Right lobe of liver (tissue), 6 donors: ENCODE data around the gene THBS1. TPM values are rescaled to one million over a fixed set of nuclear protein-coding genes. Genes with fewer than 3 reads are reported as not detected.

Source experiments
- ATAC-seq, 4 donors: fragments of 200-7000 bp; cut with Tn5 transposase; one replicate each; pipeline ENCODE4 v1.9.1; 2020; ENCODE audit warnings: mild to moderate bottlenecking in 4 of 4, moderate library complexity in 4 of 4
- DNase-seq, 3 donors: peaks; one replicate each; pipeline ENCODE4 v3.0.0-alpha.2; 2020
- H3K27ac ChIP-seq, 3 donors: fragments of 200-600 bp; one replicate each; pipeline ENCODE4 v1.8.0; 2022
- H3K27me3 ChIP-seq, 2 donors: fragments of 200-600 bp; one replicate each; pipeline ENCODE4 v1.8.0; 2022
- H3K36me3 ChIP-seq, 4 donors: fragments of 200-600 bp; sonication (generic) in 1 of 4; one replicate each; pipeline versions ENCODE4 v1.5.1 to v1.8.0; 2017 to 2022; ENCODE audit warnings: control low read depth in 1 of 4
- H3K4me1 ChIP-seq, 4 donors: fragments of 200-600 bp; sonication (generic) in 1 of 4; one replicate each; pipeline versions ENCODE4 v1.5.1 to v1.8.0; 2017 to 2022; ENCODE audit warnings: control low read depth in 1 of 4
- H3K4me3 ChIP-seq, 3 donors: fragments of 200-600 bp; one replicate each; pipeline ENCODE4 v1.8.0; 2022
- H3K9me3 ChIP-seq, 4 donors: fragments of 200-600 bp; sonication (generic) in 1 of 4; one replicate each; pipeline versions ENCODE4 v1.5.1 to v1.8.0; 2017 to 2022; ENCODE audit warnings: control low read depth in 1 of 4
- POLR2A ChIP-seq: fragments of 450-650 bp; IDR thresholded peaks from one replicate; pipeline ENCODE4 v1.6.1; 2017; ENCODE audit warnings: antibody characterized with exemption, mild to moderate bottlenecking
- WGBS: methylation state at CpG from one replicate; pipeline ENCODE4 v1.1.6; 2018; ENCODE audit warnings: low coverage, low lambda C conversion rate; ENCODE audit not compliant: insufficient coverage; ENCODE audit errors: missing lambda C conversion rate; 5-methylcytosine and 5-hydroxymethylcytosine counted together
- intact Hi-C, 2 donors: fragments of 100-400 bp; cut with DNase I; formaldehyde crosslinking; loops; one replicate each; pipeline versions ENCODE4 v1.11.2 to v1.14.1; 2022
- total RNA-seq, 6 experiments: library from RNA; depleted of rRNA in 2 of 6; stranded (reverse); fragments of >200 nt in 2 of 6; fragmentation: NEBNext Ultra II Directional in 3 of 6; extraction: Animal tissue kit (Norgen Biotek cat#: 25700) in 3 of 6; gene quantifications; one replicate each; pipeline versions ENCODE4 v1.1.0 to v1.2.4, GENCODE V29; 2016 to 2023
- TF ChIP-seq, protein P1 (sequence below), 4 donors: fragments of 200-600 bp in 3 of 4; fragments of 450-650 bp in 1 of 4; IDR thresholded peaks; one replicate each; pipeline versions ENCODE4 v1.5.1 to v1.8.0; 2016 to 2022; ENCODE audit warnings: antibody characterized with exemption in 4 of 4, mild to moderate bottlenecking in 2 of 4
- donor health status: DM: no; HTN: yes; CAD: no.
- donor health status: DM: no; HTN: no; CAD: no.
- donor health status: DM: no; HTN: no; CAD: no.
- donor health status: DM: no; HTN: yes; CAD: no.
- donor health status: DM: no; HTN: yes; CAD: no.

Gene THBS1
- total RNA-seq, 6 experiments from 2014 or later, result 10.7 to 253 (median 64.6) TPM

DNA sequence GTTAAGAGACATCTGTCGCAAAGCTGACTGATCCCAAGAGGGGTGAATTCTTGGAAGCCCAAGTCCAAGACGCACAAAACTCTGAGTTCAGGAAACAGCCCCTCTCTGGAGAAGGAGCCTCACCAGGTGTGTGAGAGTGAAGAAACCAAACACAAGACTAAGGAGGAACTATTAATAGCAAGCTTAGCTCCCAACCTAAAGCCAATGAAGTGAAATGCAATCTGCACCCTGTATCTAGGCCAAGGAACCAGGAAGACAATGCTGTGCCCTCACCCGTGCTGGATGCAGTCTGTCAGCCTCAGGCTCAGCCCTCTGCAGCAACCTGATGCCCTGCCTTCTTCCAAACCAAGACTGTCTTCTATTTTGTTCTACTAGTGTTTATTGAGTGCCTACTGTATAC lies 22.5 kb upstream of the THBS1 start:
- DNase-seq (no peak), ATAC-seq (no peak)
- 66% methylated on average over 3 of the region's 3 CpGs for WGBS
- no peaks in the 10 kb centered on the region for H3K27me3 ChIP-seq
- no peaks in the 10 kb centered on the region for H3K9me3 ChIP-seq
- intact Hi-C loops, result no loop called here
- no peaks in the 10 kb centered on the region for H3K4me1 ChIP-seq
- H3K36me3 ChIP-seq, result no peaks in the 10 kb centered on the region
- TF ChIP-seq, protein P1, sequence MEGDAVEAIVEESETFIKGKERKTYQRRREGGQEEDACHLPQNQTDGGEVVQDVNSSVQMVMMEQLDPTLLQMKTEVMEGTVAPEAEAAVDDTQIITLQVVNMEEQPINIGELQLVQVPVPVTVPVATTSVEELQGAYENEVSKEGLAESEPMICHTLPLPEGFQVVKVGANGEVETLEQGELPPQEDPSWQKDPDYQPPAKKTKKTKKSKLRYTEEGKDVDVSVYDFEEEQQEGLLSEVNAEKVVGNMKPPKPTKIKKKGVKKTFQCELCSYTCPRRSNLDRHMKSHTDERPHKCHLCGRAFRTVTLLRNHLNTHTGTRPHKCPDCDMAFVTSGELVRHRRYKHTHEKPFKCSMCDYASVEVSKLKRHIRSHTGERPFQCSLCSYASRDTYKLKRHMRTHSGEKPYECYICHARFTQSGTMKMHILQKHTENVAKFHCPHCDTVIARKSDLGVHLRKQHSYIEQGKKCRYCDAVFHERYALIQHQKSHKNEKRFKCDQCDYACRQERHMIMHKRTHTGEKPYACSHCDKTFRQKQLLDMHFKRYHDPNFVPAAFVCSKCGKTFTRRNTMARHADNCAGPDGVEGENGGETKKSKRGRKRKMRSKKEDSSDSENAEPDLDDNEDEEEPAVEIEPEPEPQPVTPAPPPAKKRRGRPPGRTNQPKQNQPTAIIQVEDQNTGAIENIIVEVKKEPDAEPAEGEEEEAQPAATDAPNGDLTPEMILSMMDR (IDR thresholded peaks at IDR 0.05), result no peak
- no peak overlapping the region for H3K27ac ChIP-seq
- no peak overlapping the region for H3K4me3 ChIP-seq

DNA sequence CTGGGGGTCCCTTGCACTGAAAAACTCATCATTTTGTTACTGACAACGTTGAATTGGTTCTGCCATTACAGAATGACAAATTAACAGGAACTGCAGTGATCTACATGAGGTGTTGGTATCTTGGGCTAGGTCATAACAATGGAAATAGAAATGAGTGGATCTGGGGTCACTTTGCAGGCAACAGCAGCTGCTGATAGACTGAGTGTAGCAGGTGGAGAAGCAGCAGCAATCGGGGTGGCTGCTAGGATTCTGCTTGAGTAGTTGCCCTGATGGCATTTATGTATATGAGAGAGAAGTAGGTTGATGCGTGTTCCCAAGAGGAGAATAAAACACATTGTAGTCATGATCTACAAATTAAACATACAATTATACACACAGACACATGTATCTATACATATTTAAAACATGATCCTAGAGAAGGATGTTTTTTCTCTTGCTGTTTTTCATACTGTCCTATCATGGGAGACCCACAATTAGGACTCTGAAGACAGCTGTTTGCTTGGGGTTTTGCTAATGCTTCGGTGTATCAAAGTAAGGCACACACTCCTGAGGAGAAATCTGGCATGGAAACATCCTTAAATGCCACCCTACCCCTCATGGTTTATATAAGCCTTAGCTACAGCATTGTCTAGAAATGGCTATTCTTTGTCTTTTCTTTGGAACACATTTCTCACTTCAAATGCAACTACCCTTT lies 15.8 kb upstream of the THBS1 start:
- no peak for ATAC-seq

GRCh38 chr15:39565851-39566250 lies 15.0 kb upstream of the THBS1 start:
- ATAC-seq, result no peak
- H3K4me3 ChIP-seq, result no peak overlapping the region
- H3K27me3 ChIP-seq, result no peaks in the 10 kb centered on the region
- intact Hi-C loops, result no loop called here
- H3K9me3 ChIP-seq, result no peaks in the 10 kb centered on the region
- no peak for DNase-seq
- no peak overlapping the region for H3K27ac ChIP-seq
- TF ChIP-seq POLR2A, result no peak
- TF ChIP-seq, protein P1 (IDR thresholded peaks at IDR 0.05), result no peak
- 94% methylated on average over 2 of the region's 2 CpGs for WGBS
- H3K4me1 ChIP-seq, result no peaks in the 10 kb centered on the region
- no peaks in the 10 kb centered on the region for H3K36me3 ChIP-seq

More for the DNA sequence above, 15.8 kb upstream of the THBS1 start:
- Histone ChIP-seq H3K36me3 (no peaks in the 10 kb centered on the region), H3K4me3 (no peak overlapping the region), H3K9me3 (no peaks in the 10 kb centered on the region), H3K27ac (no peak overlapping the region), H3K4me1 (no peaks in the 10 kb centered on the region), H3K27me3 (no peaks in the 10 kb centered on the region)
- TF ChIP-seq, protein P1 (IDR thresholded peaks at IDR 0.05), result no peak
- TF ChIP-seq POLR2A, result no peak
- no peak for DNase-seq
- intact Hi-C loops, result no loop called here
- 72% methylated on average over 4 of the region's 4 CpGs for WGBS

- no peaks in the 10 kb centered on the region for H3K4me1 ChIP-seq
- H3K9me3 ChIP-seq, result no peaks in the 10 kb centered on the region
- no peak overlapping the region for H3K4me3 ChIP-seq
- no peaks in the 10 kb centered on the region for H3K27me3 ChIP-seq
- WGBS, result 60% methylated on average over 2 of the region's 2 CpGs
- no peak for TF ChIP-seq POLR2A
- TF ChIP-seq, protein P1 (IDR thresholded peaks at IDR 0.05), result no peak
- intact Hi-C loops, result loop anchor here (10.0 kb wide), 2 partner anchors 268 to 448 kb away; no protein-coding TSS in a partner anchor
- no peak for DNase-seq
- H3K27ac ChIP-seq, result no peak overlapping the region
- ATAC-seq, result no peak
- H3K36me3 ChIP-seq, result no peaks in the 10 kb centered on the region
Measured at GRCh38 chr15:39573287-39573686, 7.6 kb upstream of the THBS1 start.
